Astrocyte of the cerebellum (primary cell): ENCODE data around the gene MAP1LC3A.

Experiments used
- DNase-seq: peaks from one replicate; pipeline ENCODE4 v3.0.0-alpha.2; 2011; ENCODE audit warnings: low read depth
- H3K4me3 ChIP-seq: 2 replicates; pipeline ENCODE4 v1.5.1; 2011; ENCODE audit warnings: mild to moderate bottlenecking, low read depth, low read length, moderate library complexity
- CTCF ChIP-seq: IDR thresholded peaks from 2 replicates; pipeline ENCODE4 v1.5.1; 2012; ENCODE audit warnings: low read length, low read depth, moderate library complexity, mild to moderate bottlenecking; ENCODE audit errors: missing control alignments
- in situ Hi-C: cut with HindIII; loops from 2 replicates; pipeline ENCODE4 v1.10.0; 2017; ENCODE audit warnings: low sequenced_read_pairs

The MAP1LC3A gene

GRCh38 chr20:34535301-34535840, 23.1 kb upstream of the MAP1LC3A start:
- H3K4me3 ChIP-seq: no peak overlapping the region
- in situ Hi-C loops: no loop called here
- TF ChIP-seq CTCF: no peak
- no peak for DNase-seq

GRCh38 chr20:34535857-34536256, 22.7 kb upstream of the MAP1LC3A start:
- in situ Hi-C loops: no loop called here
- DNase-seq: no peak
- no peak for TF ChIP-seq CTCF
- H3K4me3 ChIP-seq: no peak overlapping the region

- DNase-seq: no peak
- no peak overlapping the region for H3K4me3 ChIP-seq
- in situ Hi-C loops: no loop called here
- TF ChIP-seq CTCF: peak; percentile 22
Observed at GRCh38 chr20:34536798-34537394, 21.6 kb upstream of the MAP1LC3A start.

- in situ Hi-C loops: no loop called here
- no peak for TF ChIP-seq CTCF
- DNase-seq: no peak
- H3K4me3 ChIP-seq: no peak overlapping the region
Observed at GRCh38 chr20:34537651-34538050, 20.9 kb upstream of the MAP1LC3A start.

GRCh38 chr20:34538671-34539123, 19.8 kb upstream of the MAP1LC3A start:
- in situ Hi-C loops: no loop called here
- DNase-seq: no peak
- no peak overlapping the region for H3K4me3 ChIP-seq
- peak; percentile 78 for TF ChIP-seq CTCF

GRCh38 chr20:34539756-34540155, 18.8 kb upstream of the MAP1LC3A start:
- TF ChIP-seq CTCF: no peak
- no peak overlapping the region for H3K4me3 ChIP-seq
- DNase-seq: no peak
- in situ Hi-C loops: no loop called here
